ENCODE results near the gene ESR2. TPM values are rescaled to one million over a fixed set of nuclear protein-coding genes. Genes with fewer than 3 reads are reported as not detected.

The ESR2 gene
- total RNA-seq, 1 donor from 2014 or later = 0.16 TPM

DNA sequence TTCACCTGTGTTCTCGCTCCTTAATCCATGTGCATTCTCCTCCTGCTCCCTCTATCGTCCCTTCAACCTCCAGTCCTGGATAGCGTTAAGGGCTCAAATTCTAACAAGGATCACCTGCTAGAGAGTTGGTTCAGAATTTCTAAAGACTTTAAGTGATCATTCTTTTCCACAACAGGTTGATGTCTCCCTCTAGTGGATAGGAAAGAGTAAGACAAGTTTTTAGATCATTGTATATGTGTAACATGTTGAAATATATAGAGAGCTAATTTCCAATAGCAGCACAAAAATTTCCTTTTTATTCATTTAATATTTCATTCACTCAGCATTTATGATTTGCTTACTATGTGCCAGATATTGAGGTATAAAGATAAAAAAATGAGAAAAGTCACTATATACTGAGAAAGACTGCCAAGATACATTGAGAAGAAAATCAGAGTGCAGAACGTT lies 9.3 kb upstream of the ESR2 start:
- DNase-seq (ENCODE audit: extremely low spot score, unreplicated experiment) = no peak
- no peak overlapping the region for H3K4me3 Mint-ChIP-seq (ENCODE audit: unreplicated experiment)
- H3K36me3 Mint-ChIP-seq (ENCODE audit: unreplicated experiment) = no peaks in the 10 kb centered on the region
- peaks cover 15% of the 10 kb centered on the region for H3K27me3 Mint-ChIP-seq (ENCODE audit: unreplicated experiment)
- H3K4me1 Mint-ChIP-seq (ENCODE audit: unreplicated experiment) = no peaks in the 10 kb centered on the region
- H3K27ac Mint-ChIP-seq (ENCODE audit: unreplicated experiment) = no peak overlapping the region
- H3K9me3 Mint-ChIP-seq (ENCODE audit: unreplicated experiment) = no peaks in the 10 kb centered on the region
- TF ChIP-seq, protein P1, sequence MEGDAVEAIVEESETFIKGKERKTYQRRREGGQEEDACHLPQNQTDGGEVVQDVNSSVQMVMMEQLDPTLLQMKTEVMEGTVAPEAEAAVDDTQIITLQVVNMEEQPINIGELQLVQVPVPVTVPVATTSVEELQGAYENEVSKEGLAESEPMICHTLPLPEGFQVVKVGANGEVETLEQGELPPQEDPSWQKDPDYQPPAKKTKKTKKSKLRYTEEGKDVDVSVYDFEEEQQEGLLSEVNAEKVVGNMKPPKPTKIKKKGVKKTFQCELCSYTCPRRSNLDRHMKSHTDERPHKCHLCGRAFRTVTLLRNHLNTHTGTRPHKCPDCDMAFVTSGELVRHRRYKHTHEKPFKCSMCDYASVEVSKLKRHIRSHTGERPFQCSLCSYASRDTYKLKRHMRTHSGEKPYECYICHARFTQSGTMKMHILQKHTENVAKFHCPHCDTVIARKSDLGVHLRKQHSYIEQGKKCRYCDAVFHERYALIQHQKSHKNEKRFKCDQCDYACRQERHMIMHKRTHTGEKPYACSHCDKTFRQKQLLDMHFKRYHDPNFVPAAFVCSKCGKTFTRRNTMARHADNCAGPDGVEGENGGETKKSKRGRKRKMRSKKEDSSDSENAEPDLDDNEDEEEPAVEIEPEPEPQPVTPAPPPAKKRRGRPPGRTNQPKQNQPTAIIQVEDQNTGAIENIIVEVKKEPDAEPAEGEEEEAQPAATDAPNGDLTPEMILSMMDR (IDR thresholded peaks at IDR 0.05) = peak; percentile 76

DNA sequence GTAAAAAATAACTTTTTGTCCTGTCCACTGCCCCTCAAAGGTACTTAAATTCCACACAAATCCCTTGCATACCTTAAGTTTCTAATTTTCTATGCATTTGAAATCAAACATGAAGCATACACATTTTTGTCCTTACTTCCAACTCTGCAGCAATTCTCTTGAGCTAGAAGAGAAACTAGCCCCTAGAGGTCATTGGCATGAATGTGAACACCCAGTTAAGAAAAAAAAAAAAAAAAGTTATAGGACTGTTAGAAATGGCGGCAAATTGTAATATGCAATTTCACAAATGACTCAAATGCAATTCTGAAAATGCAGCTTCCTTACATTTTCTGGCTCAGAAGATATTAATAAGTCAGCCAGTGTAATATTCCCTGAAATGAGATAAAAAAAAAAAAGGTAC lies 4.6 kb upstream of the ESR2 start:
- H3K36me3 Mint-ChIP-seq (ENCODE audit: unreplicated experiment) = no peaks in the 10 kb centered on the region

DNA sequence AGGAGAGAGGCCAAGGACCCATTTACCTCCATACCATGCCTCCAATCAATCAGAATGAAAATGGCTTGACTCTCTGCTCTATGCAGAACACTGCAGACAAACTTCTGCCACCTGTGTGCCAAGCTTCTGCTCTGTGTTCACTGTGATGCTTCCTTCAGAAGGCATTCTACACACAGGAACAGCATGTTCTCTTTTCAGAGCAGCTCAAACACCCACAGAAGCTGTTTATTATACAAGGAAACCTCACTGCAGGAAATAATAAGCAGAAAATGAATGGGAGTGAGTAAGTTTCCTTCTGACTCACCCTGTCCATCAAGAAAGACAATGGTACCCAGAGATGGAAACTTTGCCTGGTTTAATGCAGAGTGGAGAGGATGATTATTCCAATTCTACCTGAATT lies 2.4 kb upstream of the ESR2 start:
- Mint-ChIP-seq H3K4me3 (ENCODE audit: unreplicated experiment) (no peak overlapping the region), H3K27ac (ENCODE audit: unreplicated experiment) (no peak overlapping the region), H3K27me3 (ENCODE audit: unreplicated experiment) (peaks cover 64% of the 10 kb centered on the region), H3K4me1 (ENCODE audit: unreplicated experiment) (peaks cover 15% of the 10 kb centered on the region), H3K9me3 (ENCODE audit: unreplicated experiment) (no peaks in the 10 kb centered on the region), H3K36me3 (ENCODE audit: unreplicated experiment) (no peaks in the 10 kb centered on the region)
- TF ChIP-seq, protein P1 (IDR thresholded peaks at IDR 0.05) = no peak
- DNase-seq (ENCODE audit: extremely low spot score, unreplicated experiment) = peak; percentile 3

More for the DNA sequence above, 4.6 kb upstream of the ESR2 start:
- H3K27me3 Mint-ChIP-seq (ENCODE audit: unreplicated experiment) = peaks cover 49% of the 10 kb centered on the region
- H3K9me3 Mint-ChIP-seq (ENCODE audit: unreplicated experiment) = no peaks in the 10 kb centered on the region
- peaks cover 6% of the 10 kb centered on the region for H3K4me1 Mint-ChIP-seq (ENCODE audit: unreplicated experiment)
- no peak for DNase-seq (ENCODE audit: extremely low spot score, unreplicated experiment)
- H3K4me3 Mint-ChIP-seq (ENCODE audit: unreplicated experiment) = no peak overlapping the region
- no peak overlapping the region for H3K27ac Mint-ChIP-seq (ENCODE audit: unreplicated experiment)
- TF ChIP-seq, protein P1 (IDR thresholded peaks at IDR 0.05) = peak; percentile 4

DNA sequence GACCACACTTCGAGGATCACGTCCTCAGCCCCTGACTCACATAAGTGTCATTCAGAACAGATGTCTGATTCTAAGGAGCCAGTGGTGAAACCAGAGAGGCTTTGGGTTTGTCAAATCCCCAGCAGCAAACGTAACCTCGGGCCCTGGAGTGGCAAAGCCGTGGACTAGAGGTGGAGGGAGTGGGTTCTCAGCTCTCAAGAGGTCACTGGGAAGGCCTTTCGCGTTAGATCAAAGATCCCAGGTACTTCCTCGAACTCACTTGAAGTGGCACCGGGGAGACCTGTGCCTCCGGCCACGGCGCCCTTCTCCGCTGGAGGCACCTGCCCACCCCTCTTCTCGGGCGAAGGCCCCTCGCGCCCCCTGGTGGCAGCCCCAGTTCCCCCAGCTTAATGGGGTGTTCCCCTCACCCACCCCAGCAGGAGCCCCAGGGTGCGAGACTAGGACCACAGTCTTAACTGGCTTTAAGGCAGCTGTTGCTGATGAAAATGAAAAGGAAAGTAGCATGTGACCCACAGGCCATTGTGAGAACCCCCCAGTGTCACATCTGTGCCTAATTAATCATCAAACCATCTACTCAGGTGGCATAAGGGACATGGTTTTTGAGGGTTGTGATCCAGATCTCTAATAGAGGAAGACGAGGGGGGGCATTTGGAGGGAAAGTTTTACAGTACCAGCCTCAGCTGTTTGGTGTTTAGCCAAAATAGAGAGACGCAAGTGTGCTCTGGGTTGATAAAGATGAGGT lies 672 bp upstream of the ESR2 start:
- Mint-ChIP-seq H3K27ac (ENCODE audit: unreplicated experiment) (no peak overlapping the region), H3K27me3 (ENCODE audit: unreplicated experiment) (peaks cover 56% of the 10 kb centered on the region), H3K36me3 (ENCODE audit: unreplicated experiment) (no peaks in the 10 kb centered on the region), H3K4me3 (ENCODE audit: unreplicated experiment) (peak overlapping the region; percentile 74), H3K4me1 (ENCODE audit: unreplicated experiment) (peaks cover 15% of the 10 kb centered on the region), H3K9me3 (ENCODE audit: unreplicated experiment) (no peaks in the 10 kb centered on the region)
- TF ChIP-seq, protein P1 (IDR thresholded peaks at IDR 0.05) = peak; percentile 94
- peak; percentile 91 for DNase-seq (ENCODE audit: extremely low spot score, unreplicated experiment)

DNA sequence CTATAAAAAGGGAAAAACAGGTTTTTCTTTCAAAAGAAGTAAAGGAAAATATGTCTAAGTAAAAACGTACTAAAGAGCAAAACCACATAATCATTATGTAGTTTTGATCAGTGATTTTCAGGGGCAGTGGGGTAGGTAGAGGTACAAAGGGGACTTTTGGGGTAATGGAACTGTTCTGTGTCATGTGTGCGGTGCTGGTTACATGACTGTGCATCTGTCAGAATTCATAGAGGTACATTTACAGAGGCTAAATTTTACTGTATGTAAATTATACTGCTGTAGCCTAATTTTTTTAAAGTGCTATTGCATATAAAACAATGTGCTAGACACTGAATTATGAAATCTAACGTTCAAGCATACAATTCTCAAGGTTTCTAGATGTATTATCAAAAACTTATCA lies 2.0 kb downstream of the ESR2 start:
- TF ChIP-seq, protein P1 (IDR thresholded peaks at IDR 0.05) = no peak
- Mint-ChIP-seq H3K27me3 (ENCODE audit: unreplicated experiment) (peaks cover 36% of the 10 kb centered on the region), H3K4me1 (ENCODE audit: unreplicated experiment) (peaks cover 15% of the 10 kb centered on the region), H3K9me3 (ENCODE audit: unreplicated experiment) (no peaks in the 10 kb centered on the region), H3K36me3 (ENCODE audit: unreplicated experiment) (no peaks in the 10 kb centered on the region), H3K27ac (ENCODE audit: unreplicated experiment) (no peak overlapping the region), H3K4me3 (ENCODE audit: unreplicated experiment) (no peak overlapping the region)
- DNase-seq (ENCODE audit: extremely low spot score, unreplicated experiment) = no peak
